ENCODE results near the gene MEF2C.
"Not testable (repeated sequence)": the region's sequence is repeated elsewhere in the genome, so short reads cannot be mapped to it uniquely, and the experiment has no call there.

MEF2C gene

GRCh38 chr5:88861231-88861630 lies 21.8 kb downstream of the MEF2C start:
- no peak for DNase-seq (ENCODE audit: low read depth)

- DNase-seq (ENCODE audit: low read depth), result no peak
Observed at GRCh38 chr5:88860501-88860900, 22.5 kb downstream of the MEF2C start.

DNA sequence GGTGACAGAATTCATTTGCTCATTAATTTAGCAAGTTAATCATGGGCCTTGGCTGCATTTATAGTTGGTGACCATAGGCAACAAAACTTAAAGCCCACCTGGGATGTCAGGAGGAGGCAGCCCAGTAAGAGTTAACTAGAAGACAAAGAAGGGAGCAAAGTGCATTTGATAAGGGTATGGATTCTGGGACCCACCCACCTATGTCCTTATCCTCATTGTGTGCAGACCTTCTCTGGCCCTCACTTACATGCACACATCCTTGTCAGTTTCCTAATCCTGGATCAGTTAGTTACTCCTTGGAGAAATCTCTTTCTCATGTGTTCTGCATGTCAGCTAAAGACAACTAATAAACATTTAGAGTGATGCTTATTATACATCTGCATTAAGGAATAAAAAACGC lies 24.6 kb downstream of the MEF2C start:
- no peak for DNase-seq (ENCODE audit: low read depth)

DNA sequence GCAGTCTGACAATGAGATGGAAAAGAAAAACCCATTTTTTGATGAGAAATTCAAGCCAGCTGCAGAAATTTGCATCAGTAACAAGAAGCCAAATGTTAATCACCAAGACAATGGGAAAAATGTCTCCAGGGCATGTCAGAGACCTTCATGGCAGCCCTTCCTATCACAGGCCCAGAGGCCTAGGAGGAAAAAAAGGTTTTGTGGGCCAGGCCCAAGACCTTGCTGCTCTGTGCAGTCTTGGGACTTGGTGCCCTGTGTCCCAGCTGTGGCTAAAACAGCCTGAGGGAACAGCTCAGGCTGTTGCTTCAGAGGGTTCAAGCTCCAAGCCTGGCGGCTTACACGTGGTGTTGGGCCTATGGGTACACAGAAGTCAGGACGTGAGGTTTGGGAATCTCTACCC lies 26.6 kb downstream of the MEF2C start:
- not testable (repeated sequence) for DNase-seq (ENCODE audit: low read depth)

DNA sequence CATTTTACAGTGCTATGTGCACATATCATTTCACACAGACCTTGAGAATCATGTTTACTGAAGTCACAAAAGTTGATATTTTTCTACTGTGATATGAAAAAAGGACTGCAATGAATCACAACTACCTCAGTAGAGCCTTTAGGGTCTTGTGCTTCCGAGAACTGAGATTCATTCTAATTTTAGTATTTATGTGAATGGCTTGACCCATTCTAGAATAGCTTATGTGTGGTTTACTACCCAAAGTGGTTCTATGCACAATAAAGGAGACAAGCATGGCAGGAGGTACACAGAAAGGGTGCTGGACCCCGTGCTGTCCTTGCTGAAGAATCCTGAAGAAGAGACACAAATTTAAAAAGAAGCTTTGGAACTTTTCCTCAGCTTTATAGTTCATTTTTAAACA lies 28.2 kb downstream of the MEF2C start:
- no peak for DNase-seq (ENCODE audit: low read depth)

- DNase-seq (ENCODE audit: low read depth), result no peak
Observed at GRCh38 chr5:88847420-88847819, 35.6 kb downstream of the MEF2C start.

DNA sequence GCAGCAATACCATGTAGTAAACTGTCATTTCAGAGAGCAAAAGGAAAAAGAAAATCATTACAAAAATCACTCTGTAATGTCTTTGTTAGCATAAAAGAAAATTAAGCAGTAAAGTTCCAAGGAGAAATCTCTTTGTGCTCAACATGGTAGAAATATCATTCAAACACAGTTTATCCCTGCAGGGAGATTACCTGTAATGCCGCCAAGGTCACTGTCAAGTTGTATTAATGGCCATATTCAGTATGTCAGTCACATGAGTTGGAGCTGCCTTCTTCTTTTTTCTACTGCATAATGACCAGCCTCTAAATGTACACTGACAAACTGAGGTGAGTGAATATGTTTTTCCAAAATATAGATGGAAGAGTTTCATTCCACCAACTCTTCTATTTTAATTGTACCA lies 36.5 kb downstream of the MEF2C start:
- DNase-seq (ENCODE audit: low read depth), result no peak

- DNase-seq (ENCODE audit: low read depth), result no peak
Observed at GRCh38 chr5:88845081-88845697, 37.8 kb downstream of the MEF2C start.

GRCh38 chr5:88842784-88843183 lies 40.2 kb downstream of the MEF2C start:
- no peak for DNase-seq (ENCODE audit: low read depth)

DNA sequence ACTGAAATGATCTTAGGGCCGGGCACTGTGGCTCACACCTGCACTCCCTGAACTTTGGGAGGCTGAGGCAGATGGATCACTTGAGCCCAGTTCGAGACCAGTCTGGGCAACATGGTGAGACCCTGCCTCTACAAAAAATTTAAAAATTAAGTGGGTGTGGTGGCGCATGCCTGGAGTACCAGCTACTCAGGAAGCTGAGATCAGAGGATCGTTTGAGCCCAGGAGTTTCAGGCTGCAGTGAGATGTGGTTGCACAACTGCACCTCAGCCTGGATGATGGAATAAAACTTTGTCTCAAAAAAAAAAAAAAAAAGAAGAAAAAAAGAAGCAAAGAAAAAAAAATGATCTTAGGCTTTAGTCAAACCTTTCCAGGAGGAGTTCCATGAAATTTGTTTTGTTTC lies 41.8 kb downstream of the MEF2C start:
- DNase-seq (ENCODE audit: low read depth), result no peak

GRCh38 chr5:88840495-88840894 lies 42.5 kb downstream of the MEF2C start:
- DNase-seq (ENCODE audit: low read depth), result no peak

GRCh38 chr5:88839238-88839637 lies 43.7 kb downstream of the MEF2C start:
- DNase-seq (ENCODE audit: low read depth), result no peak

DNA sequence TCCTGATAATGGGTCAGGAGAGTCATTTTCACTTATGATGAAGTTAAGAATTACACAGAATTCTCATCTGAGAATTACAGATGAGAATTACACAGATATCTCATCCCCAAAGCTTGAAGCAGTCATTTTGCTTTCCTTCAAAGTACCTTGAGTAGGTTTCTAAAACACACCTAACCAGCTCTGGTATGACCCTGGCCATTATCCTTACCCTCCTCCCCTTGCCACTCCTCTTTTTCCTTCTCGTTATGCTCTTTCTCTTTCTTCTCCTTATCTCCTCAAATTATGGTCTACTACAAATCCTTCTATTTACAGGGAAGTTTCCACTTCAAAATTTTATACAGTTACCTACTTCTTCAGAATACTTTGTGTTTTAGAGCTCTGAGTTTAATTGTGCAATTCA lies 44.5 kb downstream of the MEF2C start:
- DNase-seq (ENCODE audit: low read depth), result no peak

DNA sequence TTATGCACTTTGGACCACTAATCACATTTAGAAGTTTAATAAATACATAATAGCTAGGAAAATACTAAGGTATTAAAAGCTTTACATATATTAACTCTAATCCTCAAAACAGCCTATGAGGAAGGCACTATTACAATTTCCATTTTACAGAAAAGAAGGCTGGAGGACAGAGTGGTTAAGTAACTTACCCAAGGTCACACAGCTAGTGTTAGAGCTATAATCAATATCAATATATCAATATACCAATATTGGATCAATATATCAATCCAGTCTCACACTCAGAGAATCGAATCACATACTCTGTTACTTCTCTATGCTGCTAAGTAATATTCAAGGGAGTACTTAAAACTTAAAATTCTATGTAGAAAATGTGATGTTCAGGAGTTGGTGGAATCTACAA lies 45.2 kb downstream of the MEF2C start:
- no peak for DNase-seq (ENCODE audit: low read depth)

DNA sequence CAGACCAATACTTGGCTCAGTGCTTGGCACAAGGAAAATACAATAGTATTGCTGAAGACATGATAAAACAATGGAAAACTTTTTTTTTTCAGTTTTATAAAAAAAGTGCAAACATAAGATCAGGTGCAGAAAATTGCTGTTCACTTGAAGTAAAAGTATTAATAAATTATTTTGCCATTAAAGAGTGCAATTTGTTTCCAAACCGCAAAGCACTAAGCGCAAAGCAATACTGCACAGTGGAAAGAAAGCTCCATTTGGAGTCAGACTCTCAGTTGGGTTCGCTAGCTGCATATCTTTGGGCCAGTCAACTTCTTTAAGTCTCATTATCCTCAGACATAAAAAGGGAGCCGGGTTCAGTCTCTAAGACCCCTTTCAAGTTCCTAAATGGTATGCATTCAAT lies 45.8 kb downstream of the MEF2C start:
- no peak for DNase-seq (ENCODE audit: low read depth)

- DNase-seq (ENCODE audit: low read depth), result no peak
Observed at GRCh38 chr5:88836195-88836838, 46.7 kb downstream of the MEF2C start.

DNA sequence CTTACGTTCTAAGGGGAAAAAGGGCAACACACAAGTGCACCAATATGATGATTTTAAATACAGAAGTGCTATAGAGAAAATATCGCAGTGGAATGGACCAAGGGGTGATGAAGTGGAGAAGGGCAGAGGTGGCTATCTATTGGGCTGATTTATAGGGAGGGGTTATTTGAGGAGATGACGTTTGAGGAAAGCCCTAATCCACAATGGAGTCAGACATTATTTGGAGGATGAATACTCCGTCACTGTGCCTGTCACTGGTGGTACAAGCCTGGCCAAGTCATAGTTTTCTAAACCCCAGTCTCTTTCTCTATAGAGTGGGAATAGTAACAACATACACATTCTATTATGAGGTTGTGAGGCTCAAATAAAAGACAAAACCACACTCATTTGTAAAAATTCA lies 48.5 kb downstream of the MEF2C start:
- DNase-seq (ENCODE audit: low read depth), result no peak

GRCh38 chr5:88834131-88834462 lies 48.9 kb downstream of the MEF2C start:
- no peak for DNase-seq (ENCODE audit: low read depth)

DNA sequence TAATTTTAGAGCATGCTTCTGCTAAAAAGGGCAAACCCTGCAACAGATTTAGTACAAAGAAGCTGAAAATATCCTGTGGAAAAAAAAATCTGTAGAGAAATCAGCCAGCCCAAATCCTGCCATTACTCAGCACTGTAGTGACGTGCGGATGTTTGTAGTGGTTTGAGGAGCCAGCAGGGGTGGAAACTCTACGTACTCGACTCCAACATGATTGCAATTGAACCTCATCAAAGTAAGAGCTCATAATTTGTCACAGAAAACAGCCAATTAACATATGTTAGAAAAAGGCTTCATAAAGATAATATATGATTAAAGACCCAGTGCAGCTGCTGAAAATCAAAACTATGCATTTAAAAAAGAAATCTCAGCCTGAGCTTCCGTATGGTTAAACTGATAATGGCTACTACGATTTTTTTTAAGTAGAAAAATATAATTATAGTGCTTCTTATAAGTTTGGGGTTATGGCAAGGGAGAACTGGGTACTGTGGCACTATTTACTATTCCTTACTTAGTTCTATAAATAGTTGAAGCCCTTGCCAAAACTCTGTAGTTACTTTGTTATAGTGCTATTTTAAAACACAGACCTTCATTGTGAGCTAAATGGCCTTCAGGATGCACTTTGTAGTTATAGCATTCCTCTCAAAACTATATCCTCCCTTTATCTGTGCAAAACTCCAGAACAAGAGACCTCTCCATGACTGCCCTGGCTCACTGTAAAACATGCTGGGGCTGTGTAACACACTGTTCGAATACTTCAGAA lies 49.4 kb downstream of the MEF2C start:
- DNase-seq (ENCODE audit: low read depth), result no peak

DNA sequence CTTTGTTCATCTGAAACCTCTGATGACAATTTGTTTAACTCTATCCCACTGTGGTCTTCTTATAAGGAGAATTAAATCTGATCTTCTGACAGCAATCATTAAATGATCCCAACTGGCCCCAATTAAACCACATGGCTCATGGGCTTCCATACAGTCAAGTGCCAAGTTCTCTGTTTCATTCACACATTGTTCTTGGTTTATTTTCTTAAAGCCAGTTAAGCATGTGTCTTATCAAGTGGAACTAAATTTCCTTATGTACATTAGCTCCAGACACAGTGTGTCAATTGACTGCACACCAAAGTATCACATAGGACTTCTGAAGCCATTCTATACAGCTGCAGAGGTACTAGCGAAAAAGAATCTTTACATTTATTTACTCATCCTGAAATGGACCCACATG lies 51.2 kb downstream of the MEF2C start:
- no peak for DNase-seq (ENCODE audit: low read depth)

DNA sequence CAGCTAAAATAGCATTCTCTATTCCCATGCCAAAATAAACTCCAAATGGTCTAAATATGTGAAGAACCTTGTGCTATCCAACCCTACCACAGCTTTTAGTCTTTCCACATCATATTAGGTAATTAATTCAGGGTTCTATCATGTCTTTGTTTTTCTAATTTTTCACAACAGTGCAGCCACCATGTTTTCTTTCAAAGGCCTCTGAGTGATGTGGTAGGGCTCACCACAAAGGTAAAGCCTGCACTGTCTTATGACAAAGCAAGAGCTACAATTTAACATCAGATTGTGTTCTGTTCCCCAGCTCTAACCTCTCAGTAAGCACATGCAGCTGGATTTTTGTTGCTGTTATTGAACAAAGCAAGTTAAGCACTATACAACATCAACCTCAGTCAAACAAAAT lies 52.4 kb downstream of the MEF2C start:
- DNase-seq (ENCODE audit: low read depth), result no peak

DNA sequence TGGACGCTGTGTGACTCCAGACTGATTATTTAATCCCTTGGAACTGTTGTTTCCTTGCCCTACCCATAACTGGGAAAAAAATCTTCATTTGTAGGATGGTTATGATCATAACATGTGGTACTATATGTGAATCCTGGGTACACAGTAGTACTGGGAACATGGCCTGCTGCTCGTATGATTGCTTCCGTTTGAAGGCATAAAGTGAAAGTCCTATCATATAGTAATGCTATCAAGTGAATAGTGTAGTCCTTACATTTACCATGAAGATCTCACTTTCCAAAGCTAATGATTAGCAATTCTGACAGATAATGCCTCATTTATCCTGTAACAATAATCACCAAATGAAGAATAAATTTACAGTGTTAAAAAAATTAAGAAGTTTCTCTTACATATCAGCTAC lies 53.2 kb downstream of the MEF2C start:
- DNase-seq (ENCODE audit: low read depth), result no peak

- DNase-seq (ENCODE audit: low read depth), result no peak
Observed at GRCh38 chr5:88829054-88829453, 53.9 kb downstream of the MEF2C start.

DNA sequence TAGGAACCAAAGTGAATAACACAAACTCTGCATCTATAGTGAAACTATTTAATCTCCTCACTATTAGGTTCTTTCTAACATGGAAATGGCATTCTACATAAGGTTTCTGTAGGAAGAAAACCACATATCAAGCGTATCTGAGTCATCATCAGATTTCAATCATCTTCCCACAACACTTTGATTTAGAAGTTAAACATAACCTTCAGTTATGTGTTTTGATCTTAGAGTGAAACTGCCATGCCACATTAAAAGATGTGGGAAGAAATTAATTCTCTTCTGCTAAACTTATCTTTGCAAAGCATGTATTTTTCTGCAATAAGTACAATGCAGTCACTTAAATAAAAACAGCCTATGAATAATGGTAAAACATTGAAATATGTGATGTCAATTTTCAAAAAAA lies 55.0 kb downstream of the MEF2C start:
- no peak for DNase-seq (ENCODE audit: low read depth)
